ENCODE results near the gene CNNM4.

- no peak for TF ChIP-seq CTCF (conservative IDR thresholded peaks at IDR 0.05 in 1 of 2, IDR thresholded peaks at IDR 0.05 in 1 of 2; ENCODE audit: extremely low read depth in 1 of 2, insufficient read depth in 1 of 2, low read depth in 1 of 2, low read length in 2 of 2)
- TF ChIP-seq EZH2 (IDR thresholded peaks at IDR 0.05; ENCODE audit: borderline replicate concordance, low read length): no peak
Observed at GRCh38 chr2:96792772-96793749, 32.4 kb downstream of the CNNM4 start.

All from mammary epithelial cell (primary cell).